Activated CD8-positive, alpha-beta memory T cell treated with anti-CD3 and anti-CD28 coated beads, Interleukin-2, amount 50 U/mL, for 48 hours (primary cell): ENCODE measurements around the gene MTCL3.
"Not testable (repeated sequence)": the region's sequence is repeated elsewhere in the genome, so short reads cannot be mapped to it uniquely, and the experiment has no call there.

Experiments used
- DNase-seq: peaks from one replicate; pipeline ENCODE4 v3.0.0-alpha.2; 2020

Gene MTCL3

DNA sequence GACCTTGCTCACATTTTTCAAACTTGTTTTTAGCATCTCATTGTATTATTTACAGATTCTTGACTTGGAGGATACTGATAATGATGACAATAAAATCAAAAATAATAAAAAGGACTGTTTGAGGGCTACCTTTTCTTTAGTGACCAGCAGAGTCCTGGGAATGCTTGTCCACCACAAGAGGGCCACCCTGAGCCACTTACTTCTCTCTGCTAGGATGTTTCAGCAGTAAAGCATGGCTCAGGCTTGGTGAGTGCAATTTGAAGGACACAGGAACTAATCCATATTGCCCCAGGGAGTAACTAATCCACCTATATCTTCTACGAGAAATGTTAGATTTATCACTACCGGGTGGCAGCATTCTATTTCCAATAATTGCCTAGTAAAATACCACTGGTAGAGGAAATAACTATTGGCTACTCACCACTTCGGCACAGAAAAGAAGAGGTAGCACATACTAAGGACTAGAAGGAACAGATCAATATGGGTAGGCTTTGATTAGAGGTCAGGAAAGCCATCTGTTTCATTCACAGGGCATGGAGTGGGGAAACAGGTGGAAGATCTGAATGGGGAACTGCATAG, 54.2 kb downstream of the MTCL3 start:
- peak; percentile 62 for DNase-seq

DNA sequence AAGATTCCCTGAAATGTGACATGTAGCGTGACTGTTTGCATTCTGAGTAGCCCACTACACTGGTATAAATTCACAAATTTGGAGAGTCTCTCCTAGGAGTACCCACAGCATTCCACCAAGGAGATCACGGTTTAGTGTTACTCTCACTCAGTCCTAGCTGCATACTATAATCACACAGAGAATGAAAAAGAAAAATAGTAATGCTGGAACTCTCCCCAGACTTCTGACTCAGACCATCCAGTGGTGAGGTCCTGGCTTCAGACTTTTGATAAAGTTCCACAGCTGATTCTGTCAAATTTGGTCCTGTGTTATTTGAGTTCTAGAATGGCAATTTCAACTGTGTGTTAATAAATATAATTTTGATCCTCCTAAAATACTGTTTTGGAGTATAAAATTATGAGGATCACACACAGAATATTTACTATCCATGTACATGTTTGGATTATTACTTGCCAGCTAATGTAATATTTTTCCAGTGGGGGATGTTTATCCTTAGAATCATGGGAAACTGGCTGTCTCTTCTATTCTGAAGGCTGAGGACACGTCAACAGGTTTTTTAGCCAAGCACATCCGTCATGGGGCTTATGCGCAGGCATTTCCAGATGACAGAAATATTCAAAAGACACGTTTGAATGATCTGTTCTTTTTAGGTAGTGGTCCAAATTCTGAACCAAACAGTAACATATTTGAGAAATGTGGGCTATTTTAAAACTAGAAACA, 54.8 kb downstream of the MTCL3 start:
- DNase-seq, result no peak

DNA sequence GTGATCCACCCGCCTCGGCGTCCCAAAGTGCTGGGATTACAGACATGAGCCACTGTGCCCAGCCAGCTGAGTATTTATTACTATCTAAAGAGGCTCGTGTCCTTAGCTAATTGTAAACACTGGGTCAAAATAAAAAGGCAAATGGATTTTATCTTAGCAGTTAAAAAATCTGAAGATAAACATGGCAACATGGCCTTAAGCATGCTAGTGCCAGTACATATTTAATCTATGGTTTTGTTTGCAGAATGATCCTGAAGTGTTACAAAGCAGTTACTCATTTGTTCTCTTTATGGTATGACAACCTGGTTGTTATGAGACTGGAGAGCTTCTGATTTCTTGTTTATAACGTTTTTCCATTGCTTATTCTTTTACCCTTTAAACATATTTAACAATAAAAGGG, 56.1 kb downstream of the MTCL3 start:
- no peak for DNase-seq

DNA sequence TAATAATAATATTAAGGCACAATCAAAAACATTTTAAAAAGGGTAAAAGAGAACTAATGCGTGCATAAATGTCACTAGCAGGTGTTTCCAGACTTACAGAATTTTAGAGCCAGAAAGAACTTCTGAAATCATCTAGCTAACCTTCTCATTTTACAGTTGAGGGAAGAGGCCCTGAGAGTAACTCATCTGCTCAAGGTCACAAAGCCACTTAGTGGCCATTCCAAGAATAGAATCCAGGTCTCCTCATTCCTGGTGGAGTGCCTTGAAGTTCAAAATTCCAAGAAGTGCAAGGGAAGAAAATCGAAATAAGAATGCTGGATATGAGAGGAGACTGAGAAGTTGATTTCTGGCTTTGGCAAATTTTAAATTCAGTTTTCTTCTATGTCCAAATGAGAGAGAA, 56.8 kb downstream of the MTCL3 start:
- no peak for DNase-seq

DNA sequence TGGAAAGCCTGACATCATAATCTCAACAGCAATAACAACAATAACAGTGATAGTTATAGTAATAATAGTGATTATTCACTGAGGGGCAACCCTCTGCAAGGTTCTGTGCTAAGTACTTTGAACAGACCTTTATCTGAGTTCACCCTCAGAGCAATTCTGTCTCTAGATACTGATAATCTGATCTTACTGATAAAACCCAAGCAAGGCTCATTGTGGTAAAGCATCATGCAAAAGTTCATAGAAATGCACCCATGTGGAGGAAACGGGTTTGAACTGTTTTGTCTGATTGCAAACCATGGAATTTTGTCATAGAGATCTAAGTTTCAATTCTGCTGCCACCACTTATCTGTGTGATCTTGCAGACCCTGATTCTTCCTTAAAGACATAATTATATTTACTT, 58.7 kb downstream of the MTCL3 start:
- DNase-seq, result no peak

DNA sequence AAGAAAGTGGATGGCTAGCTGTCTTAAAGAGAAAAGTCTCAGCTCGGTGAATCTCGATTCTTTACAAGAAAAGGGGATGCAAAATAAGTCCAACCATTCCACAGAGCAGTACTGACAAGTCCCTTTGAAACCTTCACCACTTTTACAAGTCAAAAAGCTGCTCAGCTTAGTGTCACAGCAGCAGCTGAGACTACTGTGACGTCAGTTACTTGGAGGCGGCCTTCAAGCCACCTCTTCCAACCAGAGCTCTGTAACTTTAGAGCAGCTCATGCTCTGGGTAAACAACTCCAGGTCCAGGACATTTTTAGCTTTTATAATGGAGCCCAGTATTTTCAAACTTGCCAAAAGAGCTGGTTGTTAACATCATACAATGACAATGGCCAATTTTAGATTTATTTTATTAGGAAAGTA, 59.9 kb downstream of the MTCL3 start, which contains the start of gene KIAA0408:
Gene KIAA0408, minus strand, starts transcription at position 159 of the 411 bp plus-strand sequence. CDS start 5,408 bp downstream, outside the sequence.
- no peak for DNase-seq

DNA sequence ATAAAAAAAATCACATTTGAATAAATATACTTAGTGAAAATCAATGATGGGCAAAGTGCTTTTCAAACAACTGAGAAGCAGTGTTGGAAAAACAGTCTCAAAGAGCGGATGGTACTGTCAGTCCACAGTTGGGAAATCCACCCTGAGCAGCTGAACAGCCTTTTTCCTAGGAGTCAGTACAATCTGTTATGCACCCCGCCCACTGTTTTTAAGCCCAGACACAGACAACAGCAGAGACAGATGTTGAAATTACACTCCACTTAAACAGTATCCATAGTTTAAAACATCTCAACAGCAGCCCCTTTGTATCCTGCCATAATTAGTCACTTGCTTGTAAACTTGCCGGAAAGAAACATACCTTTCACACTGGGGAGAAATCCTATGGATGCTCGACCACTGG, 60.3 kb downstream of the MTCL3 start:
- no peak for DNase-seq

DNA sequence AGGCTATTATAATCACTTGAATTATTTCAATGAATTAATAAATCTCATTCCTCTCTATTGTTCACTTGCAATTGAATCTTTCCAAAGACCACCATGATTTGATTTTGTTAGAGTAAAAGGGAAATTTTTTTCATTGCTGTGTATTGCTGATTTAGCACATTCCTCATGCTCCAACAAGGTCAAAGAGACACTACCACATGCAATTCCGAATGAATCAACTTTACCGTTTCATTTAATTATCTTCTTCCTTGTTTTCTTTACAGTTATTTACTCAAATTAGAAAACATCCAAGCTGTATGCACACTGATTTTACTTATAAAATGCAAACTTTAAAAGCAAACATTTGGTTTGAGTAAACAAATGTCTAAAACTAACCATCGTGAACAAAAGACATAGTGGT, 60.9 kb downstream of the MTCL3 start:
- DNase-seq, result no peak

DNA sequence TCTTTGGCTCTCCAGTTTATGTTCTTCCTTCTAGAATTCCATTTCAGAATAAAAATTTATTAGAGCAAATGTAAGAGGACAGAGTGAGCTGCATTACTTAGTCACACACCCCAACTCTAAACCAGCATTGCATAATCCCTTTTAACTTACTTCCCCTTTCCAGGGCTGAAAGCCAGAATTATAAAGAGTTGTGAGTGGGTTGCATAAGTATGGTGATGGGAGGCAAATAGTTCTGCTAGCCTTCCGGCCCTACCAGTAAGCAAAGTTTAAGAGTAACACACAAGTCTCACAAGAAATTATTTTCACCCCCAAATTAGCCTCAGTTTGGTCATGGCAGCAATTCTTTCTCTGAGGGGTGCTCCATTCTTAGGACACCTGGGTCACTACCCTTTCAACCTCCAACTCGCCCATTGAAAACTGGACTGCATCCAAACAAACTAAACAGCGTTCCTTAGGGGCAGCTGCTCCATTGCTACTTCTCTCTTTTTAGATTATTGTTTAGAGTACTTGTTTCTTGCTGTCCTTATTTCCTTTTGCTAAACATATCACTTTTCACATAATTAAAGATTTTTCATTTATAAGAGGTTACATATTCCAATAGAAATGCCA, 61.6 kb downstream of the MTCL3 start:
- DNase-seq, result no peak

DNA sequence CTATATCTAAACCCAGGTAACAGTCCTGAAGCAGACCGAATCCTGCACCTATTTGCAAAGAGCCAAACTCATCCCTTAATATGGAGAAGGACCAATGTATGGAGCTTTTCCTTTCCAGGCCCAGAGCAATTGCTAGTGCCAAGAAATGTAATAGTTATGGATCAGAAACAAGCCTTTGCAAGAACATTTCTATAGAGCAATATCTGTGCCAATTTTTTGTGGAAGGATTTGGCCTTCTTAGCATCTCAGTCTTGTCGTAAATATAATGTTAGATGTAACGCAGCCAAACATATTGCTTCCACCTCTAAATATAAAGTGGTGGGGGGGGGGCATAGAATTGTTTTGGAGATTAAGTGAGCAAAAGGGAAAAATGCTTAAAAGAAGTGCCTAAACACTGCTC, 62.7 kb downstream of the MTCL3 start:
- DNase-seq, result no peak

DNA sequence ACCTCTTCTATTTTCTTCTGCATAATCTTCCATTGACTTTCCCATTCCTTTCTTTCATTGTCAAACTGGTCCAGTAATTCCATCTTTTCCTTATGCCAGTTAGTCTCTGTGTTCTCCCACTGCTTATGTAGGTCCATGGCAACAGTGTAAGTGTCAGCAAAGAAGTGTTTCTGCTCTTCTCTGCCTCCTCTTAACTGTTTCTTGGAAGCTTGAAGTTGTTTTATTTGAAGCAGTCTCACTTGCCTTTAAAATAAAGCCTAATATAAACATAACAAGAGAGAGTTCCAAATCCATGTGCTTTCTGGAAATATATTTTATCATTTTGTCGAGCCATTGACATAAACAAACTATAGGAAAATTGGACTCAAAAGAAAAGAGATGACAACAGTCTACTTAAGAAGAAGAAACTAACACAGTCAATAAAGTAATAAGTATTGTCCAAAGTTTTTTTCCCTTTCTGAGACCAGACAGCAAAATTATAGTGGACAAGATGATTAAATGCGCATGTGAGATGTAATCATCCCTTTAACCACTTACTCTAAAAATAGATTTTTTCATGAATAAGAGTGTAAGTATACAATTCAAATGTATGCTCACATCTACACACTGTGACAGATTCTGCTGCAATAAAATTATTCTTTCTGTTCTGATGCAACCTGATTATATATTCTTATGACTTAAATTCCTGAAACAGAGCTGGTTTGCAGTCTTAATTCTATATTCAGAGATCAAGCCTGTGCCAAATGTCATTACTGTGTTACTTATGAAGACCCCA, 65.1 kb downstream of the MTCL3 start:
- no peak for DNase-seq

DNA sequence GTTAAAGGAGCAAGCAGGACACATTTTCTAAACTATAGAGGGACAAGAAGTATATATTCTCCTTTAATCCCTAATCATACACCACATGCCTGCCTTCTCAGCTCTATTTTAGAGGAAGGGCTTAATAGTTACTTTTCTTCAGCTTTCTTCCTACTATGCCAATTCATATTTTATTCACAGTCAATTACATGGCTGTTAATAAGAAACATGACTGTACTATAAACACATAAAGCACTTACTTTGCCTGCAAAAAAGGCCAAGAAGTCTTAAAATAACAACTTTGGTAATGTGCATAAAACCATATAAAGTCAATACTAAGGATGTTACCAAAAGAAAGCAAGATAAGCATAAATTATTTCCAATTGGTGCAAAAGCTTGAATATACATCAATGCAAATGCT, 66.3 kb downstream of the MTCL3 start:
- DNase-seq, result no peak

DNA sequence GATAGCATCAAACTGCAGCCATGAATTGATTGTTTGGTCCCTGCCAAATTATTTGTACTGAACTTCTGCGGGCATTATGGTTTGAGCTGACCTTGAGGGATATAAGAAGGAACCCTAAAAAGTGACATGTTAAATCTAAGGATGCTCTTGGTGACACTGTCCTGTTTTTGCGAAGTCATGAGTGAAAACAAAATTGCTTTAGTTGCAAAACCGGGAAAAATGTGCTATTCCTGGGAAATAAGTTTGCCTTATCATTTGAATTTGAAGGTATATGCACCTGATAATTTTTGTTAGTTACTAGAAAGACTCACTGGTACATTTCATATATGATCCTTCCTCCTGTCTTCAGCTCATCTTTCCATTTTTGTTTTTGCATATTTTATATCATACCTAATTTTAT, 67.7 kb downstream of the MTCL3 start:
- no peak for DNase-seq

DNA sequence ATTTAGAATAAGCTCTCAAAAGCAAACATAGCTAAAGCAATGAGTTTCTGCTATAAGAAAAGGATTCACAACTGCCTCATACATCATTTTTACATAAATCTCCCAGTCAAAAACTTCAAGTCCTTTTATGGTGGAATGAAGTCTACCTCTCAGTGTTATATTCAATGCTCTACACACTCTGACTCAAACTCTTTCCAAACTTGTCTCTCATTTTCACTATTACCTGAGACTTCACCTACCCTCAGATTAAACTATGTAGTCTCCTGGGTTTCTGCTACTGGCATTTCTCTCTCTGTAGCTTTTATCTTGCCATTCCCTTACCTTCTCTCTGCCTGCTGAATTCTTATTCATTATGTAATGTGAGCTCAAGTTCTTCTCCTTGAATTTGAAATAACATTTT, 71.4 kb downstream of the MTCL3 start:
- DNase-seq, result no peak

DNA sequence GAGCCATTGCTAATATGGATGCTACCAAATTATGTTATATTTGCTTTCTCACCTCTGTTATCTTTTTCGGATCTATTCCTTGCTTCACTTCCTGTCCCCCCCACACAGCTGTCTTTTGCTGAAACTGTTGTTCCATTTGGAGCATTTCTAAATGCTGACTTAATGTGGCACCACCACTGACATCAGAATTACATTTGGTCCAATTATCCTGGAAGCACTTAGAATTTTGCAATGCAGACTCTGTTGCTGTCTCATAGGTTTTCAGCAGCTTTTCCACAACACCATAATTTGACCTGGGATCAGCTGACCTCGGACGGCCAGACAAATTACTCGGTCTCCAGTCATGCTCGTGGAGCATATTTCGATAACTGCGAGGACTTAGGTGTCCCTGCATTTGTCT, 72.8 kb downstream of the MTCL3 start:
- no peak for DNase-seq

DNA sequence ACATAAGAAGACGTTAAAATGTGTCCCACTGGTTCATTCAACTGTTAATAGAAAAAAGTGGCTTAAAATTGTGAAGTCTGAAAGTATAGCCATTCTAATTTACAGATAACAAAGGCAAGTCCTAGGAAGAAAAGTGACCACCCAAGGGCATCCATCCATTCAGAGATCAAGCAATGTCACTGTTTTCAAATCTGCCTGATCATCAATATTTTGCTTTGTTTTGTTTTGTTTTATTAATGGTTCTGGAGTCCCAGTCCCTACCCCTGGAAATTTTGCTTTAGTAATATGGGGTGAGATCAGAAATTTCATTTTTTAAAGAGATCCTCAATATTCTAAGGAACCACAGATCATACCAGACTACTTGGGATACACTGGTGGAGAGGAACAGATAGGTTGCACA, 77.3 kb downstream of the MTCL3 start:
- DNase-seq, result no peak

DNA sequence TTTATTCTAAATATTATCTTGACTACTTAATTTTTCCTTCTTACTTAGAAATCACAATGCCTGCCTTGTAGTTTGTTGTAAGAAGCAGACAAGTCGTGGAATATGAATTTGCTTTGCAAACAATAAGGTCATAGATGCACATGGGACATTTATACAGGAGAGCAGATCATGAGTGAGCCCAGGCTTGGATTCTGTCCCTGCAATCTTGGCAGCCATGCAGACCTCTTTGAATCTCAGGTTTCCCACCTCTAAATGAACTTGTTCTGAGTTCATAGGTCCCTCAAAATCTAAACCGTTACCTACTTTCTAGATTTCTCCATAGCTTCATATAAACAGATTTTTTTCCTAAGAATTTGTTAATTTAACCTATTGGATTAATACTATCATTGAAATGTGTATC, 79.4 kb downstream of the MTCL3 start:
- DNase-seq, result no peak

DNA sequence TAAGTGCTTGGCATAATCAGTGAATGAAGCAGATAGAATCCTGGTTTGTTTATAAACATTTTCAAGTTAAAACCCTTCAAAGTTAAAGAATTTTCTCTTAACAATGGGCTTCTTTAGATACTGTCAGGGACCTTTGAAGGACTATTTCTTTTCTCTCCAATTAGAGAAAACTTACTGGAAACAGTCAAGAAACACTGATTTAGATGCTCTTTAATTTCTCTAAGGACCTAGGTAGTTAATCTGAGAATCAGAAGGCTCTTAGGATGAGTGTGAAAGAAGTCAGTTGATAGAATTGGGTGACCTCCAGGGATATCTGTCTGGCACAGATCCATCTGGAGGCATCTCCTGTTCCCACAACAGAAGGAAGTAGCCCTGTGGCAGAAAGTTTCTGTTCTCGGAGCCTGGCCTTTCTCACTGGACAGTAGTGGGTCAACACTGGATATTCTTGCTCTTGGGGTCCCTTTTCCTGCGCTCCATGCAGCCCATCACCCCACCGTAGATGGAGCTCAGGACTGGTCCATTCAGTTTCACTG, 82.5 kb downstream of the MTCL3 start:
- DNase-seq, result no peak

DNA sequence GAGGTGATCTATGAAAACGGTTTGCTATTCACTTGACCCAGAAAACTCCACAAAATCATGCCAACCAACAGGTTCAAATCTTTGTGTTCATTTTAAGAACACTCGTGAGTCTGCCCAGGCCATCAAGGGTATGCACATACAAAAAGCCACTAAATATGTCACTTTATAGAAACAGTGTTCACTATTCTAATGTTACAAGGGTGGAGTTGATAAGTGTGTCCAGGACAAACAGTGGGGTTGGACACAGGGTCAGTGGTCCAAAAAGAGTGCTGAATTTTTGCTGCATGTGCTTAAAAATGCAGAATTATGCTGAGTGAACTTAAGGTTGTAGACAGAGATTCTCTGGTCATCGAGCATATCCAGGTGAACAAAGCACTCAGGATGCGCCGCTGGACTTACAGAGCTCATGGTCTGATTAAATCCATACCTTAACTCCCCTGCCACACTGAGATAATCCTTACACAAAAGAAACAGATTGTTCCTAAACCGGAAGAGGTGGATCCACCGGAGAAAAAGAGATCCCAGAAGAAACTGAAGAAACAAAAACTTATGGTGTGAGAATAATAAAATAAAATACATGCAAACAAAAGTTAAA, 83.4 kb downstream of the MTCL3 start:
- no peak for DNase-seq

DNA sequence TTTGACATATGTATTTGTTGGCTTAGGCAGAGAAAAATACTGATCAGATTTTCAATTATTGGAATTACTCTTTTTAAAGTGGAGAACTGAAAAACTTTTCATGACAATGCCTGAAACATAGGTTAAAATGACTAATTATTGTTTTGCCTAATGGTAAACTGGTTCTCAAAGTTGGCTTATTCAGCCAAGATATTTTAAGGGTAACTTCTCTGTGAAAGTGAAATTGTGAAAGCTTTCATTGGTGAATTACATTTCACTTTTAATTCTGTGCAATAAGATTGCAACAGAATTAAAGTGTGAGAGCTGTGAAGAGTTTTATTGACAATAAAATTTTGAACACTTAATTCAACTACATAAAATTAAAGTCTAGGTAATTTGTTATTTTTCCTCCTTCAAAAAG, 84.5 kb downstream of the MTCL3 start:
- DNase-seq, result no peak

DNA sequence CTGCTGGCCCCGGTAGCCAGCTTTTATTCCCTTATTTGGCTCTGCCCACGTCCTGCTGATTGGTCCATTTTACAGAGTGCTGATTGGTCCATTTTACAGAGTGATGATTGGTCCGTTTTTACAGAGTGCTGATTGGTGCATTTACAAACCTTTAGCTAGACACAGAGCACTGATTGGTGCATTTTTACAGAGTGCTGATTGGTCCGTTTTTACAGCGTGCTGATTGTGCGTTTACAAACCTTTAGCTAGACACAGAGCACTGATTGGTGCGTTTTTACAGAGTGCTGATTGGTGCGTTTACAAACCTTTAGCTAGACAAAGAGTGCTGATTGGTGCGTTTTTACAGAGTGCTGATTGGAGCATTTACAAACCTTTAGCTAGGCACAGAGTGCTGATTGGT, 90.6 kb downstream of the MTCL3 start:
- not testable (repeated sequence) for DNase-seq

DNA sequence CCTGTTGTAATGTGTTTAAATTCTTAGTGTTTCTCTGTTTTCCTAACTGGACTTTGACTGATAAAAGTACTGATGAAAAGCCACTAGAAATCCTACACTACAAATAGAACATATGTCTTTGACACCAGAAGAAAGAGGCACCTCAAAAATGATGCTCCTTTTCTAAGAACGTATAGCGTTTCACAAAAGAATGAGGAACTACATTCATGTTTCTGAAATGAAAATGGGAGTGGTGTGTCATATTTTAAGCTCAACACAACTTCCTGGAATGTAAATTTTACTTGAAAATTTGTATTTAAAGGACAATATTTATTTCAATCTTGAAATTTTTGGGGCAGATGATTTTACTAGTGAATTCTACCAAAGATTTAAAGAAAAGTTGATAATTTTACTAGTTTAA, 95.2 kb downstream of the MTCL3 start:
- no peak for DNase-seq
